NCI-H82 (cell line): Measurements from ENCODE around the gene TEX22.

ENCODE experiments used
- DNase-seq: peaks from one replicate; lab custom pipeline; 2025; lab: John Stamatoyannopoulos, UW

The TEX22 gene

GRCh38 chr14:105420974-105421674 is 22.8 kb downstream of the TEX22 start:
- no peak for DNase-seq

- DNase-seq: no peak
Measured at GRCh38 chr14:105421723-105422615, 23.6 kb downstream of the TEX22 start.

GRCh38 chr14:105422695-105423487 is 24.6 kb downstream of the TEX22 start:
- no peak for DNase-seq

- DNase-seq: no peak
Measured at GRCh38 chr14:105423488-105424195, 25.3 kb downstream of the TEX22 start.

GRCh38 chr14:105424861-105425260 is 26.5 kb downstream of the TEX22 start:
- DNase-seq: no peak

GRCh38 chr14:105425823-105426247 is 27.5 kb downstream of the TEX22 start:
- no peak for DNase-seq

- DNase-seq: no peak
Measured at GRCh38 chr14:105426416-105427130, 28.2 kb downstream of the TEX22 start.

GRCh38 chr14:105427412-105427811 is 29.1 kb downstream of the TEX22 start:
- no peak for DNase-seq

GRCh38 chr14:105427936-105428485 is 29.7 kb downstream of the TEX22 start:
- DNase-seq: no peak

- no peak for DNase-seq
Measured at GRCh38 chr14:105430042-105430441, 31.7 kb downstream of the TEX22 start.

GRCh38 chr14:105430565-105430964 is 32.2 kb downstream of the TEX22 start:
- no peak for DNase-seq

GRCh38 chr14:105431256-105431655 is 32.9 kb downstream of the TEX22 start:
- no peak for DNase-seq

- no peak for DNase-seq
Measured at GRCh38 chr14:105432657-105433056, 34.3 kb downstream of the TEX22 start.

GRCh38 chr14:105433161-105433605 is 34.8 kb downstream of the TEX22 start:
- no peak for DNase-seq

GRCh38 chr14:105436402-105436801 is 38.1 kb downstream of the TEX22 start:
- DNase-seq: no peak

GRCh38 chr14:105436891-105437722 is 38.8 kb downstream of the TEX22 start:
- no peak for DNase-seq

- DNase-seq: no peak
Measured at GRCh38 chr14:105437723-105438500, 39.6 kb downstream of the TEX22 start.

GRCh38 chr14:105439179-105439578 is 40.8 kb downstream of the TEX22 start:
- no peak for DNase-seq
